Loucy (cell line): ENCODE results near the gene MINAR2.

Experiments used
- H2AFZ ChIP-seq: fragments of 200-600 bp; sonication (generic); 2 replicates; pipeline ENCODE4 v1.6.0; 2016; ENCODE audit warnings: antibody characterized with exemption, mild to moderate bottlenecking, low read length, moderate library complexity
- H3F3A ChIP-seq: fragments of 200-600 bp; 2 replicates; pipeline ENCODE4 v1.6.0; 2016; ENCODE audit warnings: antibody characterized with exemption, low read depth, mild to moderate bottlenecking
- H3K27me3 ChIP-seq: fragments of 200-600 bp; sonication (generic); 2 replicates; pipeline ENCODE4 v1.6.1; 2014; ENCODE audit warnings: low read length, mild to moderate bottlenecking; ENCODE audit not compliant: insufficient read depth, poor library complexity, severe bottlenecking
- H3K36me3 ChIP-seq: fragments of 200-600 bp; sonication (generic); 2 replicates; pipeline ENCODE4 v1.6.1; 2016; ENCODE audit warnings: low read length; ENCODE audit not compliant: insufficient read depth
- H3K4me1 ChIP-seq: fragments of 200-600 bp; sonication (generic); 2 replicates; pipeline ENCODE4 v1.5.1; 2014; ENCODE audit warnings: low read length, mild to moderate bottlenecking; ENCODE audit not compliant: insufficient read depth, poor library complexity, severe bottlenecking
- H3K4me2 ChIP-seq: fragments of 200-600 bp; sonication (generic); 2 replicates; pipeline ENCODE4 v1.6.0; 2014; ENCODE audit warnings: antibody characterized with exemption, low read length, low read depth, mild to moderate bottlenecking; ENCODE audit not compliant: poor library complexity, severe bottlenecking
- H3K4me3 ChIP-seq: fragments of 200-600 bp; sonication (generic); 2 replicates; pipeline ENCODE4 v1.5.1; 2014; ENCODE audit warnings: low read length, mild to moderate bottlenecking, mixed read lengths; ENCODE audit not compliant: poor library complexity, severe bottlenecking
- H3K79me2 ChIP-seq: fragments of 200-600 bp; sonication (generic); 2 replicates; pipeline ENCODE4 v1.6.1; 2014; ENCODE audit warnings: low read length; ENCODE audit not compliant: insufficient read depth
- H3K9ac ChIP-seq: fragments of 200-600 bp; sonication (generic); 2 replicates; pipeline ENCODE4 v1.6.0; 2014; ENCODE audit warnings: mild to moderate bottlenecking, low read depth, low read length, moderate library complexity; ENCODE audit not compliant: poor library complexity, severe bottlenecking
- H3K9me2 ChIP-seq: fragments of 200-600 bp; sonication (generic); replicated peaks from 2 replicates; pipeline ENCODE4 v1.6.1; 2016; ENCODE audit warnings: low read depth, low read length, mixed read lengths
- H3K9me3 ChIP-seq: fragments of 200-600 bp; sonication (generic); 2 replicates; pipeline ENCODE4 v1.6.1; 2014; ENCODE audit warnings: mild to moderate bottlenecking, antibody characterized with exemption, low read length, low read depth; ENCODE audit not compliant: insufficient read depth
- H4K20me1 ChIP-seq: fragments of 200-600 bp; sonication (generic); 2 replicates; pipeline ENCODE4 v1.6.0; 2014; ENCODE audit warnings: antibody characterized with exemption, low read length, mild to moderate bottlenecking; ENCODE audit not compliant: insufficient read depth, poor library complexity, severe bottlenecking
- CTCF ChIP-seq: fragments of 200-600 bp; sonication (generic); conservative IDR thresholded peaks from 2 replicates; pipeline ENCODE4 v1.5.1; 2014; ENCODE audit warnings: mild to moderate bottlenecking, antibody characterized with exemption, low read length
- EZH2phosphoT487 ChIP-seq: fragments of 200-600 bp; IDR thresholded peaks from 2 replicates; pipeline ENCODE4 v1.6.1; 2018; ENCODE audit warnings: antibody characterized with exemption, mild to moderate bottlenecking, moderate library complexity, borderline replicate concordance

The MINAR2 gene

GRCh38 chr5:129716651-129717050 is 31.2 kb upstream of the MINAR2 start:
- no peak overlapping the region for H3K9ac ChIP-seq
- H3K4me3 ChIP-seq = no peak overlapping the region
- H3K4me2 ChIP-seq = no peak overlapping the region
- H4K20me1 ChIP-seq = no peaks in the 10 kb centered on the region
- no peaks in the 10 kb centered on the region for H3K9me2 ChIP-seq
- H3F3A ChIP-seq = no peaks in the 10 kb centered on the region
- H3K9me3 ChIP-seq = no peaks in the 10 kb centered on the region
- TF ChIP-seq CTCF (no peak), EZH2phosphoT487 (no peak)
- H3K36me3 ChIP-seq = no peaks in the 10 kb centered on the region
- no peaks in the 10 kb centered on the region for H3K27me3 ChIP-seq
- H2AFZ ChIP-seq = no peak overlapping the region
- no peaks in the 10 kb centered on the region for H3K4me1 ChIP-seq
- no peaks in the 10 kb centered on the region for H3K79me2 ChIP-seq

DNA sequence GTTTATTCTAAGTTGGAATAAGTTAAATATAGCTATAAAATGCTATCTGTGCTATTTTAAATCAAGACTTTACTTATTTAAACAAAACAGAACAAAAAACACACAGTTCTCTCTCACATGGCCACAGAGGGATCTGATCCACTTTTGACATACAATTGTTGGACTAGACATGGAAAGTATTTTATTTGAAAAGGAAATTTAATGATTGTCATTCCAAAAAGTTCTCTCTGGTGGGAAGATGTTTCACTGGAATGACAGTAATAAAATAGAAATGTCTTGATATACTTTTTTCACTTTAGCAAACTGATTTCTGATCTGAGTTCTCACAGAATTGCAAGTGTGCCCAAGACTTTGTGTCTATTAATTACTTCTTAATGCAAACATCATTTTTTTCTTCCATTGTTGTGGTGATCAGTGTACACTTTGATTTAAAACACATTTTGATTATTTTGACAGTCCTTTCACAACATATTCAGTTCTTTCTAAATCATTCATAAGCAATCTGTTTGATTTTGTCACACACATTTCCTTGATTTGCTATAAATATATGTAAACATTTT is 30.1 kb upstream of the MINAR2 start:
- H3K9me2 ChIP-seq = no peaks in the 10 kb centered on the region
- H3F3A ChIP-seq = no peaks in the 10 kb centered on the region
- H3K36me3 ChIP-seq = no peaks in the 10 kb centered on the region
- H3K9ac ChIP-seq = no peak overlapping the region
- H3K79me2 ChIP-seq = no peaks in the 10 kb centered on the region
- H3K4me1 ChIP-seq = no peaks in the 10 kb centered on the region
- TF ChIP-seq CTCF = no peak
- no peak for TF ChIP-seq EZH2phosphoT487
- H2AFZ ChIP-seq = no peak overlapping the region
- H3K4me3 ChIP-seq = no peak overlapping the region
- H4K20me1 ChIP-seq = no peaks in the 10 kb centered on the region
- no peak overlapping the region for H3K4me2 ChIP-seq
- no peaks in the 10 kb centered on the region for H3K27me3 ChIP-seq
- H3K9me3 ChIP-seq = no peaks in the 10 kb centered on the region

- no peaks in the 10 kb centered on the region for H3K27me3 ChIP-seq
Observed at GRCh38 chr5:129718471-129719090, 29.3 kb upstream of the MINAR2 start.

More at GRCh38 chr5:129718471-129719090, 29.3 kb upstream of the MINAR2 start:
- H3K36me3 ChIP-seq = no peaks in the 10 kb centered on the region
- no peaks in the 10 kb centered on the region for H3K79me2 ChIP-seq
- no peak overlapping the region for H3K9ac ChIP-seq
- H4K20me1 ChIP-seq = no peaks in the 10 kb centered on the region
- no peaks in the 10 kb centered on the region for H3K4me1 ChIP-seq
- no peaks in the 10 kb centered on the region for H3F3A ChIP-seq
- H3K4me2 ChIP-seq = no peak overlapping the region
- H3K9me2 ChIP-seq = no peaks in the 10 kb centered on the region
- no peak for TF ChIP-seq EZH2phosphoT487
- no peak for TF ChIP-seq CTCF
- H3K9me3 ChIP-seq = no peaks in the 10 kb centered on the region
- no peak overlapping the region for H2AFZ ChIP-seq
- H3K4me3 ChIP-seq = no peak overlapping the region
